Ovary (tissue), 9 donors: ENCODE measurements around the gene RNF145. TPM values are rescaled to one million over a fixed set of nuclear protein-coding genes. Genes with fewer than 3 reads are reported as not detected.

Experiments
- DNase-seq, 5 donors: peaks; one replicate each; pipeline ENCODE4 v3.0.0-alpha.2; 2019 to 2020
- H3K27ac ChIP-seq, 2 donors: fragments of 200-600 bp; one replicate each; pipeline versions ENCODE4 v1.5.1 to v1.8.0; 2019 to 2022
- H3K27me3 ChIP-seq: fragments of 200-600 bp; one replicate; pipeline ENCODE4 v1.8.0; 2022
- H3K36me3 ChIP-seq: fragments of 200-600 bp; sonication (generic); one replicate; pipeline ENCODE4 v1.5.1; 2019
- H3K4me1 ChIP-seq: one replicate; pipeline ENCODE4 v1.8.1; 2013; ENCODE audit warnings: mild to moderate bottlenecking, moderate library complexity; ENCODE audit not compliant: insufficient read depth
- H3K4me3 ChIP-seq: fragments of 200-600 bp; sonication (generic); one replicate; pipeline ENCODE4 v1.5.1; 2017
- H3K9me3 ChIP-seq, 2 donors: fragments of 200-600 bp in 1 of 2; sonication (generic) in 1 of 2; one replicate each; pipeline versions ENCODE4 v1.5.1 to v1.8.1; 2013 to 2019; ENCODE audit warnings: mild to moderate bottlenecking in 1 of 2, moderate library complexity in 1 of 2
- CTCF ChIP-seq, 3 donors: fragments of 450-650 bp in 2 of 3; fragments of 200-600 bp in 1 of 3; IDR thresholded peaks; one replicate each; pipeline versions ENCODE4 v1.5.1 to v1.8.0; 2016 to 2022; ENCODE audit warnings: antibody characterized with exemption in 3 of 3, mild to moderate bottlenecking in 1 of 3
- EP300 ChIP-seq: sonication (generic); formaldehyde crosslinking; IDR thresholded peaks from one replicate; pipeline ENCODE4 v1.6.1; 2017; ENCODE audit warnings: antibody characterized with exemption
- POLR2A ChIP-seq: fragments of 450-650 bp; IDR thresholded peaks from one replicate; pipeline ENCODE4 v1.6.1; 2017; ENCODE audit warnings: antibody characterized with exemption, mild to moderate bottlenecking, moderate library complexity
- WGBS, 3 donors: extraction: QIAGEN DNeasy Blood & Tissue Kit in 1 of 3; methylation state at CpG; one replicate each; pipeline versions ENCODE4 v1.1.5 to v1.1.7; 2013 to 2017; 5-methylcytosine and 5-hydroxymethylcytosine counted together
- intact Hi-C, 4 donors: fragments of 100-400 bp; cut with DNase I; formaldehyde crosslinking; loops; one replicate each; pipeline versions ENCODE4 v1.11.0 to v1.15.1; 2022 to 2023
- polyA plus RNA-seq, 2 donors: library from polyadenylated mRNA; stranded (reverse); fragments of 200-250 nt in 1 of 2; fragments of 350-450 nt in 1 of 2; fragmentation: Illumina TruSeq in 1 of 2; extraction: RNeasy Lipid Tissue Mini Kit (QIAGEN cat#74804) in 1 of 2; gene quantifications; one replicate each; pipeline ENCODE4 v1.2.3, GENCODE V29; 2013 to 2014
- total RNA-seq, 7 donors: library from RNA; depleted of rRNA in 2 of 7; stranded (reverse); fragments of >200 nt in 2 of 7; fragmentation: NEBNext Ultra II Directional in 3 of 7; extraction: Animal tissue kit (Norgen Biotek cat#: 25700) in 3 of 7; gene quantifications; one replicate each; pipeline versions ENCODE4 v1.1.0 to v1.2.4, GENCODE V29; 2016 to 2023
- donor health status: DM: no; HTN: no; CAD: no; lungs with moderate emphysema.
- donor health status: DM: no; HTN: no; CAD: no.
- donor health status: Bipolar disorder and iron deficiency.
- donor health status: DM: yes; HTN: yes; CAD: no.
- donor health status: DM: no; HTN: no; CAD: no.
- donor health status: DM: yes; HTN: yes; CAD: no.

The RNF145 gene
- total and polyA plus RNA-seq, 9 donors: 39.0 to 66.4 (median 53.4) TPM

- peaks cover 5% of the 10 kb centered on the region for H3K4me1 ChIP-seq
- H3K36me3 ChIP-seq: no peaks in the 10 kb centered on the region
- intact Hi-C loops: loop anchor here in 1 of 4 donors (10.0 kb wide), 1 partner anchor 47 kb away; no protein-coding TSS in a partner anchor
- no peak overlapping the region for H3K4me3 ChIP-seq
- H3K9me3 ChIP-seq: no peaks in the 10 kb centered on the region
- TF ChIP-seq EP300: no peak
- TF ChIP-seq CTCF (IDR thresholded peaks at IDR 0.05): no peak
- no peak for TF ChIP-seq POLR2A
- H3K27ac ChIP-seq: no peak overlapping the region
- no peak for DNase-seq
- 74 to 76% (median 75%) methylated on average over 4 of the region's 4 CpGs for whole genome bisulfite sequencing, 3 donors
- no peaks in the 10 kb centered on the region for H3K27me3 ChIP-seq
These were observed 7.2 kb downstream of the RNF145 start for GRCh38 chr5:159202151-159202550.

- no peaks in the 10 kb centered on the region for H3K27me3 ChIP-seq
- no peaks in the 10 kb centered on the region for H3K36me3 ChIP-seq
- 91 to 95% (median 94%) methylated on average over 2 of the region's 2 CpGs for WGBS, 3 donors
- H3K4me1 ChIP-seq: peaks cover 5% of the 10 kb centered on the region
- no peak overlapping the region for H3K4me3 ChIP-seq
- DNase-seq: no peak
- H3K9me3 ChIP-seq: no peaks in the 10 kb centered on the region
- TF ChIP-seq CTCF (IDR thresholded peaks at IDR 0.05) (no peak), EP300 (no peak), POLR2A (no peak)
- H3K27ac ChIP-seq: no peak overlapping the region
- intact Hi-C loops: loop anchor here in 1 of 4 donors (10.0 kb wide), 1 partner anchor 45 kb away; no protein-coding TSS in a partner anchor
These were observed 9.6 kb downstream of the RNF145 start for GRCh38 chr5:159199780-159200179.

- no peaks in the 10 kb centered on the region for H3K36me3 ChIP-seq
- no peaks in the 10 kb centered on the region for H3K9me3 ChIP-seq
- no peaks in the 10 kb centered on the region for H3K27me3 ChIP-seq
- 91 to 95% (median 92%) methylated on average over 3 of the region's 3 CpGs for WGBS, 3 donors
- H3K4me1 ChIP-seq: peaks cover 1% of the 10 kb centered on the region
- intact Hi-C loops: no loop called here
- DNase-seq: no peak
- H3K27ac ChIP-seq: no peak overlapping the region
- H3K4me3 ChIP-seq: no peak overlapping the region
- no peak for TF ChIP-seq CTCF (IDR thresholded peaks at IDR 0.05)
- no peak for TF ChIP-seq EP300
- TF ChIP-seq POLR2A: no peak
These were observed 10.1 kb downstream of the RNF145 start for GRCh38 chr5:159199225-159199624.

GRCh38 chr5:159198063-159199036 is 11.0 kb downstream of the RNF145 start:
- 95 to 97% (median 97%) methylated on average over 5 of the region's 5 CpGs for WGBS, 3 donors
- intact Hi-C loops: no loop called here
- H3K4me3 ChIP-seq: no peak overlapping the region
- H3K4me1 ChIP-seq: no peaks in the 10 kb centered on the region
- DNase-seq: no peak
- H3K27me3 ChIP-seq: no peaks in the 10 kb centered on the region
- no peaks in the 10 kb centered on the region for H3K9me3 ChIP-seq
- no peak overlapping the region for H3K27ac ChIP-seq
- H3K36me3 ChIP-seq: no peaks in the 10 kb centered on the region
- no peak for TF ChIP-seq POLR2A
- no peak for TF ChIP-seq EP300
- no peak for TF ChIP-seq CTCF (IDR thresholded peaks at IDR 0.05)
